Ovary (tissue), 3 donors: ENCODE results near the gene CACNA1D.

Experiments used
- CTCF ChIP-seq, 3 donors: fragments of 450-650 bp in 2 of 3; fragments of 200-600 bp in 1 of 3; IDR thresholded peaks; one replicate each; pipeline versions ENCODE4 v1.5.1 to v1.8.0; 2016 to 2022; ENCODE audit warnings: antibody characterized with exemption in 3 of 3, mild to moderate bottlenecking in 1 of 3
- POLR2A ChIP-seq: fragments of 450-650 bp; IDR thresholded peaks from one replicate; pipeline ENCODE4 v1.6.1; 2017; ENCODE audit warnings: antibody characterized with exemption, mild to moderate bottlenecking, moderate library complexity
- donor health status: DM: no; HTN: no; CAD: no.

DNA sequence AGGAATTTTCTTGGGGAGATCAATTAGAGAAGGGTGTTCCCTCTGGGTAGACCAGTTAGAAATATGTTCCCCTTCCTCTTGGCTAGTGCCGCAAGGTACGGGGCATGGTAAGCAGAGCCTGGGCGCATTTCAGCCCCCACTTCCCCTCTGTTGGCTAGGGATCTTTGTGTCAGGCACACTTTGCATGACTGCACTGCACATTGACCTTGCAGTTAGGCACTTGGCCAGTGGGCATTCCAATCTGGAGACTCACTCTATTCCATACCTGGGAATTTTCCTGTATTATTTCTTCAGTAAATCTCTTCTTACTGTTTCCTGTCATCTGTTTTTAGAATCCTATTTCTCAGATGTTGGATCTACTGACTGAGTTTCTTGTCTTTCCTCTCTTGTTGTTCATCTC, 30.0 kb upstream of the CACNA1D start:
- no peak for TF ChIP-seq CTCF (IDR thresholded peaks at IDR 0.05)
- no peak for TF ChIP-seq POLR2A
